Measurements from ENCODE around the gene IGFBP5.

GRCh38 chr2:216677439-216678097 lies 17.8 kb downstream of the IGFBP5 start:
- TF ChIP-seq, protein P1, sequence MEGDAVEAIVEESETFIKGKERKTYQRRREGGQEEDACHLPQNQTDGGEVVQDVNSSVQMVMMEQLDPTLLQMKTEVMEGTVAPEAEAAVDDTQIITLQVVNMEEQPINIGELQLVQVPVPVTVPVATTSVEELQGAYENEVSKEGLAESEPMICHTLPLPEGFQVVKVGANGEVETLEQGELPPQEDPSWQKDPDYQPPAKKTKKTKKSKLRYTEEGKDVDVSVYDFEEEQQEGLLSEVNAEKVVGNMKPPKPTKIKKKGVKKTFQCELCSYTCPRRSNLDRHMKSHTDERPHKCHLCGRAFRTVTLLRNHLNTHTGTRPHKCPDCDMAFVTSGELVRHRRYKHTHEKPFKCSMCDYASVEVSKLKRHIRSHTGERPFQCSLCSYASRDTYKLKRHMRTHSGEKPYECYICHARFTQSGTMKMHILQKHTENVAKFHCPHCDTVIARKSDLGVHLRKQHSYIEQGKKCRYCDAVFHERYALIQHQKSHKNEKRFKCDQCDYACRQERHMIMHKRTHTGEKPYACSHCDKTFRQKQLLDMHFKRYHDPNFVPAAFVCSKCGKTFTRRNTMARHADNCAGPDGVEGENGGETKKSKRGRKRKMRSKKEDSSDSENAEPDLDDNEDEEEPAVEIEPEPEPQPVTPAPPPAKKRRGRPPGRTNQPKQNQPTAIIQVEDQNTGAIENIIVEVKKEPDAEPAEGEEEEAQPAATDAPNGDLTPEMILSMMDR (IDR thresholded peaks at IDR 0.05; ENCODE audit: low read depth, low read length, missing input control), result no peak
- TF ChIP-seq, protein P2, sequence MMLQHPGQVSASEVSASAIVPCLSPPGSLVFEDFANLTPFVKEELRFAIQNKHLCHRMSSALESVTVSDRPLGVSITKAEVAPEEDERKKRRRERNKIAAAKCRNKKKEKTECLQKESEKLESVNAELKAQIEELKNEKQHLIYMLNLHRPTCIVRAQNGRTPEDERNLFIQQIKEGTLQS (IDR thresholded peaks at IDR 0.05), result no peak
- no peak for TF ChIP-seq EGR1 (IDR thresholded peaks at IDR 0.05; ENCODE audit: low read depth in 2 of 2)
- TF ChIP-seq, protein P3, sequence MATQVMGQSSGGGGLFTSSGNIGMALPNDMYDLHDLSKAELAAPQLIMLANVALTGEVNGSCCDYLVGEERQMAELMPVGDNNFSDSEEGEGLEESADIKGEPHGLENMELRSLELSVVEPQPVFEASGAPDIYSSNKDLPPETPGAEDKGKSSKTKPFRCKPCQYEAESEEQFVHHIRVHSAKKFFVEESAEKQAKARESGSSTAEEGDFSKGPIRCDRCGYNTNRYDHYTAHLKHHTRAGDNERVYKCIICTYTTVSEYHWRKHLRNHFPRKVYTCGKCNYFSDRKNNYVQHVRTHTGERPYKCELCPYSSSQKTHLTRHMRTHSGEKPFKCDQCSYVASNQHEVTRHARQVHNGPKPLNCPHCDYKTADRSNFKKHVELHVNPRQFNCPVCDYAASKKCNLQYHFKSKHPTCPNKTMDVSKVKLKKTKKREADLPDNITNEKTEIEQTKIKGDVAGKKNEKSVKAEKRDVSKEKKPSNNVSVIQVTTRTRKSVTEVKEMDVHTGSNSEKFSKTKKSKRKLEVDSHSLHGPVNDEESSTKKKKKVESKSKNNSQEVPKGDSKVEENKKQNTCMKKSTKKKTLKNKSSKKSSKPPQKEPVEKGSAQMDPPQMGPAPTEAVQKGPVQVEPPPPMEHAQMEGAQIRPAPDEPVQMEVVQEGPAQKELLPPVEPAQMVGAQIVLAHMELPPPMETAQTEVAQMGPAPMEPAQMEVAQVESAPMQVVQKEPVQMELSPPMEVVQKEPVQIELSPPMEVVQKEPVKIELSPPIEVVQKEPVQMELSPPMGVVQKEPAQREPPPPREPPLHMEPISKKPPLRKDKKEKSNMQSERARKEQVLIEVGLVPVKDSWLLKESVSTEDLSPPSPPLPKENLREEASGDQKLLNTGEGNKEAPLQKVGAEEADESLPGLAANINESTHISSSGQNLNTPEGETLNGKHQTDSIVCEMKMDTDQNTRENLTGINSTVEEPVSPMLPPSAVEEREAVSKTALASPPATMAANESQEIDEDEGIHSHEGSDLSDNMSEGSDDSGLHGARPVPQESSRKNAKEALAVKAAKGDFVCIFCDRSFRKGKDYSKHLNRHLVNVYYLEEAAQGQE (IDR thresholded peaks at IDR 0.05), result no peak
- TF ChIP-seq FOXA1 (IDR thresholded peaks at IDR 0.05), result no peak
- TF ChIP-seq, protein P4, sequence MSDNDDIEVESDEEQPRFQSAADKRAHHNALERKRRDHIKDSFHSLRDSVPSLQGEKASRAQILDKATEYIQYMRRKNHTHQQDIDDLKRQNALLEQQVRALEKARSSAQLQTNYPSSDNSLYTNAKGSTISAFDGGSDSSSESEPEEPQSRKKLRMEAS (IDR thresholded peaks at IDR 0.05), result no peak
- no peak for TF ChIP-seq YY1 (IDR thresholded peaks at IDR 0.05)
- no peak for TF ChIP-seq RXRA (IDR thresholded peaks at IDR 0.05)
- TF ChIP-seq TAF1 (conservative IDR thresholded peaks at IDR 0.05), result no peak
- TF ChIP-seq ZBTB33 (IDR thresholded peaks at IDR 0.05), result no peak
- no peak for TF ChIP-seq GABPA (IDR thresholded peaks at IDR 0.05 in 1 of 2, conservative IDR thresholded peaks at IDR 0.05 in 1 of 2)
